ENCODE data around the gene TCOF1.

DNA sequence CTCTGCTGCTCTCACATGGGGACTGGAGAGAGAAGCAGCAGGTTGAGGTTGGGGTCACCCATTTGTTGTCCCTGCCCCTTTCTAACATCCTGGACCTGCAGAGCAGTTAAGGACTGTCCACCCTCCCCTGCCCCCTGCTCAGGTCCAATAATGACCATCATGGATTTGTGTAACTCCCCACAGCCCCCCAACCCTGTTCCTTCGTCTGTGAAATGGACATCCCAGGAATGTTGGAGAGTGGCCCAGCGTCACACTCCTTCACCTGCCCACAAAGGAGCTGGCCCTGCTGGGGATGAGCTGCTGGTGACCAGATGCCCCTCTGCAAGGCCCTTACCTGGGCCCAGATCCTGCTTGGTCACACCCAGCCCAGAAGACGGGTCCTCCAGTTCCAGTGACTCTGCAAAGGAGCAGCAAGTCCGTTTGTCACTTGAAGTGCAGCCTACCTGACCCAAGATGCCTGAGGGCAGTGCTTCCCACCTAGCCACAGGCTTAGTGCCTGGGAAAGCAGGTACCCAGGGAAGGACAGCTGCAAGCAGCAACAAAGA lies 44.8 kb downstream of the TCOF1 start:
- TF ChIP-seq, protein P1, sequence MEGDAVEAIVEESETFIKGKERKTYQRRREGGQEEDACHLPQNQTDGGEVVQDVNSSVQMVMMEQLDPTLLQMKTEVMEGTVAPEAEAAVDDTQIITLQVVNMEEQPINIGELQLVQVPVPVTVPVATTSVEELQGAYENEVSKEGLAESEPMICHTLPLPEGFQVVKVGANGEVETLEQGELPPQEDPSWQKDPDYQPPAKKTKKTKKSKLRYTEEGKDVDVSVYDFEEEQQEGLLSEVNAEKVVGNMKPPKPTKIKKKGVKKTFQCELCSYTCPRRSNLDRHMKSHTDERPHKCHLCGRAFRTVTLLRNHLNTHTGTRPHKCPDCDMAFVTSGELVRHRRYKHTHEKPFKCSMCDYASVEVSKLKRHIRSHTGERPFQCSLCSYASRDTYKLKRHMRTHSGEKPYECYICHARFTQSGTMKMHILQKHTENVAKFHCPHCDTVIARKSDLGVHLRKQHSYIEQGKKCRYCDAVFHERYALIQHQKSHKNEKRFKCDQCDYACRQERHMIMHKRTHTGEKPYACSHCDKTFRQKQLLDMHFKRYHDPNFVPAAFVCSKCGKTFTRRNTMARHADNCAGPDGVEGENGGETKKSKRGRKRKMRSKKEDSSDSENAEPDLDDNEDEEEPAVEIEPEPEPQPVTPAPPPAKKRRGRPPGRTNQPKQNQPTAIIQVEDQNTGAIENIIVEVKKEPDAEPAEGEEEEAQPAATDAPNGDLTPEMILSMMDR (IDR thresholded peaks at IDR 0.05): no peak
- no peak for TF ChIP-seq EP300 (IDR thresholded peaks at IDR 0.05)
